NCI-H128 (cell line): ENCODE measurements around the gene CDCA7.
"Not testable (repeated sequence)": the region's sequence is repeated elsewhere in the genome, so short reads cannot be mapped to it uniquely, and the experiment has no call there.

Experiments
- DNase-seq: peaks from one replicate; lab custom pipeline; 2025; ENCODE audit not compliant: unreplicated experiment; lab: John Stamatoyannopoulos, UW

Gene CDCA7

DNA sequence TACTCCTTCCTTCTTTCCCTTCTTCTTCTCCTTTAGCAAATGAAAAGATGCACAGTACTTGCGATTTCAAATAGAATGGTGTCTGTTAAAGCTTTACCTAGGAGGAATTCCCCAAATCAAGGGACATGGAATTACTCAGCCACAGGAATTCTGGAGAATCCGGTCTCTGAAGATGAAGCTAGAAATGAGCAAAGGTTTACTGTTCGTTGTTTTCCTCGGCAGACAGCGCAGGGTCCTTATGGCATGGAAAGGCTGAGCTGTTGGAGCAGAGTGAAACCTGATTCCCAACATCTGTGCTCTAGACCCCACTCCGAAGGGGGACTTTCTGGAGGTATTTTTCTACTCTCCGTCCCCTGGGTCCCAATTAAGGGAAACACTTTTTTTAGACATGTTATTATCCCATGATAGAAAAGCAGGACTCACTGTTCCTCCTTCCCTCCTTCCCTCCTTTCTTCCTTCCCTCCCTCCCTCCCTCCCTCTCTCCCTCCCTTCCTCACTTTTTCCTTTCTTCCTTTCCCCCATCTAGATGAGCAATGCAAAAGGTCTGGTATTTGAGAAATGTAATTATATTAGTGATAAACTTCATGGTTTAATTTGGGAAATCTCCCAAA lies 47.1 kb downstream of the CDCA7 start:
- no peak for DNase-seq

DNA sequence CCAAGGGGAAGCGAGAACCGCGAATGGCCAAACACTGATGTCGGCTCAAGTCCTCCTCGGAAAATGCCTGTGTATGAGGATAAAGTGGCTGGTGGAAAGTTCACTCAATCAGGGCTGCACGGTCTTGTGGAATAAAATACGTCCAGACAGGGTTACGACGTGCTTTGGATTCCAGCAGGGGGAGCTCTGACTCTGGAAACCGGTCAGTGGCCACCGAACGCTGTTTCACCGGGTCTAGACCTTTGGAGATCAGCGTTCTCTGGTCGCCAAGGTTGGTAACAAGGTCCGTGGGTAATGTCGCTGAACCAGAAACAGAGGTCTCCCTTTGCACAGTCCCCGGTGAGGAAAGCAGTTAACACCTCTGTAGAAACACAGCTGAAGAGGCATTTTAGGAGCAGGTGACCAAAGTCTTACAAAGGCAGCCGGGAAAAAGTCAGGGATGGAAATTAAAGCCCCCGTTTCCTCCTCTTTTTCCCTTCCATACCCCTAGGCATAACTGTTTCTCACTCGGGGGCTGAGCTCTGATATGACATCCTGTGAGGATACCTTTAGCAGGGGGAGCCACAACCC lies 47.8 kb downstream of the CDCA7 start:
- peak; percentile 41 for DNase-seq

DNA sequence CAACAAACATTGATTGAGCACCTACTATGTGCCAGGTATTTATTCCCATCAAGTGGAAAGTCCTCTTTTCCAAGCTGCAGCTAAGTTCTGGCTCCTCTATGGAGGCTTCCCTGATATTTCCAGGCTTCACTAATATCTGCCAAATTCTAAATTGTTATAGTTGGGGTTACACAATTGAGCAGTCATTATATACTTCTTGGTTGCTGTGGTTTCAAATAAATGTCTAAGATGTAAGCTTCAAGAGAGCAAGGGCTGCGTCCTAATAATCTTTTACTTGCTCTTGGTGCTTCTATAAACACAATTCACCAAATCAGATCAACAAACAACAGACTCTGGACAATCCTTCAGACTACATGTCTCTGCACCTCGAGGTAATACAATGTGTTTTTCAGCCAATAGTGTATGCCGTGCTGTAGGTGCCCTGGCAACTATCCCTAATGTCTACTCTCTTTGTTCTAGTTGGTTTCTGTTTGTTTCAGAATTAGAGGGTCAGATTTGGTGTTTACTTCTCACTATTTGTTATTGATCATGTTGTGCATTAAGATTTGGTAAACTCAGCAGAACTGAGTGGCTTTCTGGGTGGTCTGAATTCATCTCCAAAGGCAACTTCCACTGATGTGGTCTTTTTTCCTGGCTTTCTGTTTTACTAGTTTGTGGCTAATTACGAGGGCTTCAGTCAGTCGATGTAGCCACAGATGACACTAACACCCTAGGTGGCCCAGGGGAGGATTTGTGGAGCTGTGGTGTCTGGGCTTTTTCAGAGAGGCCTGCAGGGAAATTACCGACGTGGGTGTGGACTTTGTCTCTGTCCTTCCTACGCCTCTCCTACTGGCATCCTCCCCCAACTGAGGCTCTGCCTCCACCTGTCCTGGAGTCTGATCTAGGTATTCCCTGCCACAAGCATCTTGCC lies 50.4 kb downstream of the CDCA7 start:
- no peak for DNase-seq

DNA sequence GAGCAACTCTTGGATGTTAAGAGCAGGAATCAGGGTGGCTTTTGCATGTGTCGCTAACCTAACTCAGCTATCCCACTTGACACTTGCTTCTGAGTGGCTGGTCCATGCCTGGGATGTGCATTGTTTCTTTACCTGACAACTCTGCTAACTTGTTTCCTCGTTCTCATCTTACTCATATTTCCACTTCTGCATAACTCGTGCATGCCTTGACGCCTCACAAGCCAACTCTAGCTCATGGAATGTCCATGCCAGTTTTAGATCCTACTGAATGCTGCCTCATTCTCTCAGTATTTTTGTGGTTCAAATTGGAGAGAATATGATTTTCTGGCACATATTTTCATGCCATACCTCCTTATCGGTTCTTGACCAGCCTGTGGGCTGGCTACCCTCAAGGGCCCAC lies 52.5 kb downstream of the CDCA7 start:
- DNase-seq: no peak

DNA sequence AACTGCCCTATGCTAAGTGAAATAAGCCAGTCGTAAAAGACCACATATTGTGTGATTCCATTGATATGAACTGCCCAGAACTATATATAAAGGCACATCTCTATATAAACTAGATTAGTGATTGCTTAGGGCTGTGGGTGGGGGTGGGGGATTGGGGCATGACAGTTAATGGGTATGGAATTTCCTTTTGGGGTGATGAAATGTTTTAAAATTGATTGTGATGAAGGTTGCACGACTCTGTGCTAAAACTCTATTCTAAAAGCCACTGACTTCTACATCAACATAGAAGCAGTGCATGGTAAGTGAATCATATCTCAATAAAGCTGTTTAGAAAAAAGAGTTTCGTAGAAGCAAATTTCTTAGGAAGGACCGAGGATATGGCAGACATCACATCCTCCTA lies 53.0 kb downstream of the CDCA7 start:
- DNase-seq: no peak

DNA sequence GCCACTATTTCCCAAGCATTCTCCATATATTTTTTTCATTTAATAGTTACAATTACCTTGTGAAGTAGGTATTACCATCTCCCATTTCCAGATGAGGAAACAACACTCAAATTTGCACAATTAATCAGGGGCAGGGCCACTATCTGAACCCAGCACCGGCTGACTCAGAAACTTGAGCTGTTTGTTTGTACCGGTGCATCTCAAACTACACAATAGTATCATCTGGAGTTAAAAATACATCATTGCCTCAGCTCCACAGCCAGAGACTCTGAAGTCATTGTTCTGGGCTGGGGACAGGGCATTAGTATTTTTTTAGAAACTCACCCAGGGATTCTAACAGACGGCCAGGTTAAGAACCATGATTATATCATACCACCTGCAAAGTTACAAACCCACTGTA lies 55.9 kb downstream of the CDCA7 start:
- DNase-seq: no peak

DNA sequence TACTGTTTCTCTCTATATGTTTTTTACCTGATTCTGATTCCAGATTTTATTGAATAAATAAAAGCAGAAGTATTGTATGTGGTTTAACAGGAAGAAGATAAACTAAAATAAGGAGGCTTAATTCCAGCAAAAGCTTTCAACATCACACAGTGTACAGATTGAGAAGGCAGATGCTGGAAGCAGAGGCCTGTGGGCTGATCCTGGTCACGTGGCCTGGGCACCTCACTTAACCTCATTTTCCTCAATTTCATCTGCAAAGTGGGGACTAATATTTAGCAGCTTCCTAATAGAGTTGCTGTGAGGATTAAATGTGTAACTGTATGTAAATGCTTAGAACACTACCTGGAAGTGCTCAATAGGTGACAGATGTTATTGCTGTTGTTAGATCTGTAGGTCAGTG lies 58.0 kb downstream of the CDCA7 start:
- DNase-seq: no peak

DNA sequence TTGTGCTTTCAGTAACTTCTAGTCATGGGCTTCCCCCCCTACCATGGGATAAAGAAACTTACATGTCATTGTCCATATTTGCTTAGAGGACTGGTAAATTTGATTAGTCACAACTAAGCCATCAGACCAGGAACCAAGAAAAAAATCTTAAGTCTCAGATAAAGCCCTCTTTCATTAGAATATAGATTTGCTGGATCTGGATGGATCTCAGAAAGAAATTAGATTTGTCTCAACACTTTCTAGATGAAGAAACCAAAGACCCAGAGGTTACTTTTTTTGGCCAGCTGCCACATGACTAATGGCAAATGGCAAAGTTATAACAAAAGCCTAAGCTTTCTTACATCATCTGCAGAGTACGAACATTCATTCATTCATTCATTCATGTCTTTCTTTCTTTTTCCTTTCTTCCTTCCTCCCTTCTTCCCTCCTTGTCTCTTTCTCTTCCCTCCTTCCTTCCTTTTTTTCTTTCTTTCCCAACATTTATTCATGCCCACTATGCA lies 60.2 kb downstream of the CDCA7 start:
- DNase-seq: no peak

DNA sequence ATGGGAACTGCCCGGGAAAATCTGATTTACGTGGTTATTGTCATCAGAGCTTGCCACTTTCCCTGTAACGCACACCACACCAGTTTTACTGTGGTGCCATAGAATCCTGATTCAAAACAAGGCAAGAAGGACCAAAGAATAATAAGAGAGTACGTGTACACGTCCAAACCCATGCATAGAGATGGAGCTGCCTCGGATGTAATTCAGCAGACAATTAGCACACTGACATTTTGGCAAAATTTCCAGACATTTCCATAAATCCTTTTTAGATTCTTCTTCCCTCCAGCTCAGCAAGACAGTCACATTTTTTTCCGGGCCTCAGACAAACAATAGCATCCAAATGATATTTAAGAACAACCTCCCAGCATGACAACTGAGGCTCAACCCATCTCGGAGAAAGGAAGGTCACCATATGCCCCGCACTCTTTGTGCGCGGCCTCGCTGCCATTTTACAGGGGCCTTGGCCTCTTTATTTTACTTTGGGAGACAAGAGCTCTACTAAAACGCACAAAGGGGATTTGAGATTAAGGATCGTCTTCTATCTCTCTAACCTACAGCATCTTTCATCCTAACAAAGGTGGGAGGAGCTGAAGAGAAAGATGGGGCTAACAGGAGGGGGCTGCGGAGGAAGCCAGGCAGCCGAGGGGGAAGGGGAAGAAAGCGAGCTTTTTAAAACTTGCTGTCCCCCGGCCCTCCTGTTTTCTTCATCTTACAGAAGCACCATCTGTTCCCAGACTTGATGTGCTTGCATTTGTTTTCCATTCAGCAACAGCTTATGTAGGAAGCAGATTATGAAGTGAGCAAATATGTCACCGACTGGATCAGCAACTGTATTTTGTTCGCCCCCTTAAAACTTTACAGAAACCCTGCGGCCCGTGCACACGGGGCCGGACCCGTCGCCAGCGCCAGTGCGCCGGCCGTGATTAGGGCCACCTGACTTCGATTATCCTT lies 61.0 kb downstream of the CDCA7 start:
- no peak for DNase-seq

DNA sequence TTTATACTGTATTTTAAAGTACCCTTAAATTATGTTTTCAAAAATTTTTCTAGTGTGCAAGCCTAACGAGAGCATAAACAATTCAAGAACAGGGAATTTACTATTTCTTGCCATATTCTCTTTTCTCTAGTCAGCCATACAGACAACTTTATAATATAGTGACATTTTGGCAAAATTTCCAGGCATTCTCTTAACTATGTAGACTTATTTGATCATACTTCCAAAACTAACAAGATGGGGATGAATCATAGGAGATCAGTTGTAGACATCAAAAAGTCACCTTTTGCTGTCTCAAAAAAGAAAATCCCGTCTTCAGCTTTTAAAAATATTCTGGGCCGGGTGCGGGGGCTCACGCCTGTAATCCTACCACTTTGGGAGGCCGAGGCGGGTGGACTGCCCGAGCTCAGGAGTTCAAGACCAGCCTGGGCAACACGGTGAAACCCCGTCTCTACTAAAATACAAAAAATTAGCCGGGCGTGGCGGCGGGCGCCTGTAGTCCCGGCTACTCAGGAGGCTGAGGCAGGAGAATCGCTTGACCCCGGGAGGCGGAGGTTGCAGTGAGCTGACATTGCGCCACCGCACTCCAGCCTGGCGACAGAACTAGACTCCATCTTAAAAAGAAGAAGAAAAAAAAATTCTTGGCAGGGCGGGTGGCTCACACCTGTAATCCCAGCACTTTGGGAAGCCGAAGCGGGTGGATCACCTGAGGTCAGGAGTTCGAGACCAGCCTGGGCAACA lies 61.9 kb downstream of the CDCA7 start:
- not testable (repeated sequence) for DNase-seq

DNA sequence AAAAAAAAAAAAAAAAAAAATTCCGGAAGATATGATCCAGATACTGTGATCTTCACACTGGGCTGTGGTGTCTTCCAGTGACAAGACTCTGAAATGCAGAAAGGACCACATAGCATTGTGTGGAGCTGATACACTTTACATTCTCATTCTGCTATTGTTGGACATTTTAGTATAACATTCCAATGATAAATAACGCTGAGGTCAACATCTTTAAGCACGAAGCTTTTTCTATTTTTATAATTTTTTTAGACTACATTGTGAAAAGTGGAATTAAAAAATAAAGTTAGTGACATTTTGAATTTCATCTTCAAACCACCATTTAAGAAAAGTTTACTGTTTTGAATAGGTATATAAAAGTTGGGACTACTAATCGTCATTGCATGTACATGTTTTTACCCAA lies 62.7 kb downstream of the CDCA7 start:
- no peak for DNase-seq

DNA sequence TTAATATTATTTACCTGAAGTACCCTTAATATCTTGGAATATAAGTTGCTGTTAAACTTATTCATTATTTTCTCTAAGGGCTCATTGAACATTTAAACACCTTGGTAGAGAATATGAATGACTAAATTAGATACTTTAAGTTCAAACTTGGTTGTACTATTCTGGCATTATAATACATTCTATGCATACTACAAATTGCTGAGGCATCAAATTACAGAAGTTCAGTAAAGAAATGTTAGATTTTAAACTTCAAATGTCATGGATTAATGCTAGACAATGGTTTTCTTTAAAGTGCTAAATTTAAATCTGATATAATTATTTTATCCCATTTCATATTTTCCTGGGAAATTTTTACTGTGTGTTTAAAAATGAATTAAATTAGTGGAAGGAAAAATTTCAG lies 63.1 kb downstream of the CDCA7 start:
- no peak for DNase-seq
